C4-2B (cell line): ENCODE measurements around the gene SLN.

ENCODE experiments used
- H3K27ac ChIP-seq: fragments of 450-650 bp; 2 replicates; pipeline ENCODE4 v1.5.1; 2017
- ZFX ChIP-seq: fragments of 450-650 bp; IDR thresholded peaks from 2 replicates; pipeline ENCODE4 v1.6.1; 2017
- TF ChIP-seq, protein P1 (sequence below): fragments of 450-650 bp; conservative IDR thresholded peaks from 2 replicates; pipeline ENCODE4 v1.5.1; 2017; ENCODE audit warnings: mild to moderate bottlenecking

The SLN gene

DNA sequence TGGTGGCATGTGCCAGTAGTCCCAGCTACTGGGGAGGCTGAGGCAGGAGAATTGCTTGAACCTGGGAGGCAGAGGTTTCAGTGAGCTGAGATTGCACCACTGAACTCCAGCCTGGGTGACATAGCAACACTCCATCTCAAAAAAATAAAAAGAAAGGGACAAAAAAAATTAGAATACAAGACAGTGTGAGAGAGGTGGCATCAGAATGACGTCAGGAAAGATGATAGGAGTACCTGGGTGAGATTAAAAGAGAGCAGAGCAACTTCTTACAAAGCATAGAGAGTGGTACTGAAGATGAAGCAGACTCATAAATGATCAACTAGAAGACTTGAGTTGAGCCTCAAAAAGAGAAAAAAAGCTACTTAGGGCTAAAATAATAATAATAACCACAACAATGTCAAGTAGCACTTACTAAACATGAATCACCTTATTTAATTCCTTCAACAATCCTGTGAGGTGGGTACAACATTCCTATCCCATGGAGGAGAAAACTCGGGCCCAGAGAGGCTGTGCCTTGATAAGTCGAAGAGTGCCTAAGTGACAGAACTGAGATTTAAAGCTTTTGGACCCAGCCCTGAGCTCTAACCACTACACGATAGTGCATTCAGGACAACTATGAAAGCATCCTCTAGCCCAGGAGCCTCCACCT, 5.2 kb upstream of the SLN start:
- no peak overlapping the region for H3K27ac ChIP-seq
- TF ChIP-seq, protein P1, sequence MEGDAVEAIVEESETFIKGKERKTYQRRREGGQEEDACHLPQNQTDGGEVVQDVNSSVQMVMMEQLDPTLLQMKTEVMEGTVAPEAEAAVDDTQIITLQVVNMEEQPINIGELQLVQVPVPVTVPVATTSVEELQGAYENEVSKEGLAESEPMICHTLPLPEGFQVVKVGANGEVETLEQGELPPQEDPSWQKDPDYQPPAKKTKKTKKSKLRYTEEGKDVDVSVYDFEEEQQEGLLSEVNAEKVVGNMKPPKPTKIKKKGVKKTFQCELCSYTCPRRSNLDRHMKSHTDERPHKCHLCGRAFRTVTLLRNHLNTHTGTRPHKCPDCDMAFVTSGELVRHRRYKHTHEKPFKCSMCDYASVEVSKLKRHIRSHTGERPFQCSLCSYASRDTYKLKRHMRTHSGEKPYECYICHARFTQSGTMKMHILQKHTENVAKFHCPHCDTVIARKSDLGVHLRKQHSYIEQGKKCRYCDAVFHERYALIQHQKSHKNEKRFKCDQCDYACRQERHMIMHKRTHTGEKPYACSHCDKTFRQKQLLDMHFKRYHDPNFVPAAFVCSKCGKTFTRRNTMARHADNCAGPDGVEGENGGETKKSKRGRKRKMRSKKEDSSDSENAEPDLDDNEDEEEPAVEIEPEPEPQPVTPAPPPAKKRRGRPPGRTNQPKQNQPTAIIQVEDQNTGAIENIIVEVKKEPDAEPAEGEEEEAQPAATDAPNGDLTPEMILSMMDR: no peak
- no peak for TF ChIP-seq ZFX

DNA sequence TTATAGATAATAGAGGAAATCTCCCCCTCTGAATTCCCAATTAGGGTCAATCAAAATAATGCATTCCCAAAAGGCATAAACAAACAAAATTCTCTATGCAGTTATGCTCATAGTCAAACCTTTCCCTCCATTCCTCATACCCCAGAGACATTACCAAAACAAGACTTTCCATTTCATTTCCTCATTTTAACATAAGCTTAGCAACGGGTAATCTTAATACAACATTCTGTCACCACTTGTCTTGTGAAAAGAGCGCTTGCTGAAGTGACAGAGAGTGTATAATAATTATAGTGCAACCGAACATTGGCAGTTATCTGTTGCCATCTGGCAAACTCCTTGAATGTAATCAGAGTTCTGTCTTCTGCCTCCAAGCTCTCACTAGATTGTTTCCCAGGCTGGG, 1.2 kb upstream of the SLN start:
- H3K27ac ChIP-seq: no peak overlapping the region
- no peak for TF ChIP-seq ZFX
- TF ChIP-seq, protein P1: no peak

DNA sequence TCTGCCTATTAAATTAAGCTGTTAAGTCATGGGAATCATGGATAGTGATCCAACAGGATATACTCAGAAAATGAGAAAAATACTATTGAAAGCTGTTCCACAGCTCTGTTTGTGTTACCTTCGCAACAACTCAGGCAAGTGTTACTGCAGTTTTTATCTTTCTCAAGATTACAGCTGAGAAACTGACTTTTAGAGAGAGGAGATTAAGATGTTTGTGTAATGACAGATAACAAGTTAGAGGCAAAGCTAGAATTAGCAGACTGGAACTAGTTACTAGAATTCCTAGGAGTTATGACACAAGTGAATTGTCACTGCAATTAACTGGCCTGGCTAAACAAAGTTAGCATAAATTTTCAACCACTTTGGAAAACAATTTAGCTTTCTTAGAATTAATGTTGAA, 1.6 kb downstream of the SLN start:
- H3K27ac ChIP-seq: no peak overlapping the region
- TF ChIP-seq ZFX: no peak
- TF ChIP-seq, protein P1: no peak

DNA sequence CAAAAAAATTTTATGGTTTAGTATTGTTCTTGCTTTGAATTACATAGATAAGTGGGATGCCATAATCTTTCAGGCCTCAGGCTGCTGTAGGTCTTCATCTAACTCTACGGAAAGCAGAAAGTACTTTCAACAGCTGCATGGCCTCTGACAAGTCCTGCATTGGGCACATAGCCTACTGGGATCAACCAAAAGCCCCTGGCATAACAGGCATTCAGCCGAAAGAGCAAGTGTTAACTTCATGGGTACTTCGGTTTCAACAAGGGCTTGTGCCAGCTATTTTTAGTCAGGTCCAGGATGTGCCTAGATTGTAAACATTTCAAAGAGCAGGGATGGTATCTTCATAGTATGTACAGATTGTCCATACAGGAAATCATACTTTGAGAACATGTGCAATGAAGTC, 3.1 kb downstream of the SLN start:
- no peak for TF ChIP-seq ZFX
- TF ChIP-seq, protein P1: no peak
- no peak overlapping the region for H3K27ac ChIP-seq

DNA sequence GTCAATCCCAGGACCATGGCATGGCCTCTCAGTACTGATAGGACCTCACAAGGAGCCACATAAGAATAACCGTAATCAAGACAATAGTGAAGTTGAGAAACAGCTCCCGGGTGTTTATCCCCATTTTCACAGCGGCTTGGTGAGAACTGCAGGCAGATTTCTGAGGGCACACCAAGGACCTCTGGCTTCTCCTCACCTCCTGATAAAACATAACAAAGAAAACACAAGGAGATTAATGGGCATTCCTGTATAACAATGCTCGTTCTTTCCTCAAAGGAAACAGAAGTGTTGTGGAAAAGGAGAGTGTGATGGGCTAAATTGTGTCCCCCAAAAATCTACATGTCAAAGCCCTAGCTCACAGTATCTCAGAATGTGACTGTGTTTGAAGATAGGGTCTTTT, 4.0 kb downstream of the SLN start:
- no peak overlapping the region for H3K27ac ChIP-seq
- TF ChIP-seq ZFX: no peak
- TF ChIP-seq, protein P1: no peak

DNA sequence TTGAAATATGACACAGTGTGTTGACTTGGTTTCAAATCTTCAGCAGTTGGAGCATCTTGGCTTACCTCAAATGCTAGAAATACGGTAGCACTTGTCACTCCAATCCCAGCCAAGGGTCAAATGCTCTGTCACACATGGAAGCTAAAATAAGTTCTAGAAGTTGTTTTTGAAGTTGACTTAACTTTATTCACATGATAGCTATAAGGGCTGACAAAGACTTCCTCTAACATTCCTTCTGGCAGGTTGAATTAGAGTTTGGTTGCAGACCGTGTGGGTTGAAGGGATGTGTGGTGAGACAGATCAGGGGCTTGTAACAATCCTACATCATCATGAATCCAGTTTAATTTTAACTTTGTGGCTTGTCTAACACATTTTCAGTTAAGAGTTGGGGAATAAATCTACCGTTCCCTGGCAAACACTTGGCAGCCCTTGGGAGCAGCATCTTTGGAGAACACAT, 4.6 kb downstream of the SLN start:
- H3K27ac ChIP-seq: no peak overlapping the region
- no peak for TF ChIP-seq ZFX
- TF ChIP-seq, protein P1: no peak

DNA sequence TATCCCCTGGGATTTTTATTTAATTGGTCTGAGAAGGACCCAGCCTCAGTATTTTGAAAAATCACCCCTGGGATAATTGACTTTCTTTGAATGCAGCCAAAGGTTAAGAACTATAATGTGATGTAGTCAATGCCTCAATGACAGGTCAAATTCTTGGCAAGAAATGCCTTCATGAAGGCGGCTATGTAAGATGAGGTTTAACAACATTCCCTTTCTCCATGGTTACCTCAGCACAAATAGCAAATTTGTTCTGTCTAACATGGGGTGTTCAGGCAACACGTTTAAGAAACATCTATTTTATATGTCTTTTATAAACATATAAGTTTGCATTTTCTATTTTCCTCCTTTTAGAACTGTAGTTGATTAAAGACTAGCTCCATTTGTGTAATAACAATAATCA, 5.3 kb downstream of the SLN start:
- TF ChIP-seq ZFX: no peak
- TF ChIP-seq, protein P1: no peak
- H3K27ac ChIP-seq: no peak overlapping the region
